Measurements from ENCODE around the gene AARS1. TPM values are rescaled to one million over a fixed set of nuclear protein-coding genes. Genes with fewer than 3 reads are reported as not detected.
"Not testable (repeated sequence)": the region's sequence is repeated elsewhere in the genome, so short reads cannot be mapped to it uniquely, and the experiment has no call there.

Gene AARS1
- 151 and 159 TPM in 2 replicates for total RNA-seq

DNA sequence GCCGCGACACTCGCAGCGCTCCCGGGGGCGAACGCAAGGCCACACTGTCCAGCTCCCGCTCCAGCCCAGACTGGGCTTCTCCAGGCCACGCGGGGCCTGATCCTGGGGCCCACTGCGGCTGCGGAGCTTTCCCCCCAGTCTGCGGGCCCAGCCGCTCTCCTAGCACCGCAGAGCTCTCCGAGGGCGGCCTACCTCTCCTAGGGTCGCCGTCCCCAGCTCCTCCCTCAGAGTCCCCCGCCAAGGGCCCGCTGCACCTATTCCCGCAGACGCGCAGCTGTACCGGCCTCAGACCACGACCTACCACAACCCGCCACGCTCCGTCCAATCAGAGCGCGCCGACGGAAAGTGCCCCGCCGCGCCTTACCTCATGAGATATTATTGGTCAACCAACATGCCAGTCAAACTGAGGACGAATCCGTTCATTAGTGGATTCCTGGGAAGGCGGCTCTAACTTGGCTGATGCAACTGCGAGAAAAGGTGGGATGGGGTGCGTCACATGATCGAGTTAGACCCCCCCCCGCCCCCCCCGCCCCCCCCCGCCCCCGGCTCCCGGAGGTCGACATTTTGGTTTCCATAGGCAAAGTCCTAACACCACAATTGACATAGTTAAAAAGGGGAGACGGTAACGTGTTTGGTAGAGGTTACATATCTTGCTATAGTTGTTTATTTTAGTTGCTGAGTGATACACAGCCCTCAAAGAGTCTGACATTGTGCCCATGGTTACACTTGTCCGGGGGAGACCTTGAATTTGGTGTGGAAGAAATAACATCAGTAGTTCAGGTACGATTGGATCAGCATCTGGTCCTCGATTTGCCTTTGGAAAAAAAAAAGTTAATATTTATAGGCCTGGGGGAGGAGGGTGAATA is at the start of gene AARS1:
Gene AARS1, minus strand, starts transcription at position 278 of the 866 bp plus-strand sequence. CDS start 6,743 bp downstream, outside the sequence.
- peak; percentile 99 for DNase-seq (ENCODE audit: low read depth, low spot score)

DNA sequence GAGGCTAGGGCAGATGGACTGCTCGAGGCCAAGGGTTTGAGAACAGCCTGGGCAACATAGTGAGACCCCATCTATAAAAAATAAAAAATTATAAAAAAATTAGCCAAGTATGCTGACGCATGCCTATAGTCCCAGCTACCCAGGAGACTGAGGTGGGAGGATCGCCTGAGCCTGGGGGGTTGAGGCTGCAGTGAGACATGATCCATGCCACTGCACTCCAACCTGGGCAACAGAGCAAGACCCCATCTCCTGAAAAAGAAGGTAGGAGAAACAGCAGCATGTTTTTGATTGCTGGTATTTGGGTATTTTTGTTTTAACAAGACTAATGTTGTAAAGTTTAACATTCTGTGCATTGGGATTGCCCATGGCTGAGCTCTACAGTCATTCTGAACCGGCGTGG is 48.5 kb upstream of the AARS1 start:
- no peak for DNase-seq (ENCODE audit: low read depth, low spot score)

- not testable (repeated sequence) for DNase-seq (ENCODE audit: low read depth, low spot score)
Measured at GRCh38 chr16:70332728-70333127, 43.4 kb upstream of the AARS1 start.

DNA sequence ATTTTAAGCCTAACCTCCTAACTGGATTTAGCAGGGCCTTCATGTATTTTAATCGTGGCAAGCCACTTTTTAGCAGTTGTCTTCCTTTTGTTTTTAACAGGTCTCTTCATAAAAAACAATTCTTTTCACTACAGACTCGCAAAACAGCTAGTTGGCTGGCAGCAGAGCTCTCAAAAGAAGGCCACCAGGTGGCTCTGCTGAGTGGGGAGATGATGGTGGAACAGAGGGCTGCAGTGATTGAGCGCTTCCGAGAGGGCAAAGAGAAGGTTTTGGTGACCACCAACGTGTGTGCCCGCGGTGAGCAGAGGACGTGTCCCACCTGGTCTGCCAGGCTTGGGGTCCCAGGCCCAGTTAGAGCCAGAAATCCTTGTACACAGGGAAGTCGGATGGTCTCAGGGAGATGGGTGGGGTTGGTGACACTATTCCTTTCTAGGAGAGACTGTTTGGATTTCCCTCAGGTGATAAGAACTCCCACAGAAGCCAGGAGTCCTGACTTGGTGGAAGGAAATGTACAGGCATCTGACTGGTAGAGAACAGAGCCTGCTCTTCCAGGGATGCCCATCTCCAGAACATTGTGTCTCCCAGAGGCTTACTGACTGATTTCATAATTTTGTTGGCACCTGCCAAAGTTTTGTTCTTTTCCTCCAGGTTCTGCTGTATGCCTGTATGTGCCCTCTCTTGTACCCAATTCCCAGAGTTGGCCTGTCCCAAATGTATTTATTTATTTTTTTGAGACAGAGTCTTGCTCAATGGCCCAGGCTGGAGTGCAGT is 42.5 kb upstream of the AARS1 start:
- no peak for DNase-seq (ENCODE audit: low read depth, low spot score)

DNA sequence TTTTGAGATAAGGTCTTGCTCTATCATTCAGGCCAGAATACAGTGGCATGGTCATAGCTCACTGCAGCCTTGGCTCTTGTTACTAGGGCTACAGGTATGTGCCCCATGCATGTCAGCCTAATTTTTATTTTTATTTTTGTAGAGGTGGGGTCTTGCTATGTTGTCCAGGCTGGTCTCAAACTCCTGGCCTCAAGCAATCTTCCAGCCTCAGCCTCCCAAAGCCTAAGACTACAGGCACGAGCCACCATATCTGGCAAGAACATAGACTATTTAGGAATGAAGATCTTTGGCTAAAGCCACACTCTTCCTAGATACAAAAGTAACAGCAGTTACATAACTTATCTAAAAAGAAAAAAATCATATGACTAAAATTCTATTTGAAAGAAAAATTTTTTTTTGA is 41.8 kb upstream of the AARS1 start:
- no peak for DNase-seq (ENCODE audit: low read depth, low spot score)

GRCh38 chr16:70324998-70325747 is 35.9 kb upstream of the AARS1 start:
- no peak for DNase-seq (ENCODE audit: low read depth, low spot score)

DNA sequence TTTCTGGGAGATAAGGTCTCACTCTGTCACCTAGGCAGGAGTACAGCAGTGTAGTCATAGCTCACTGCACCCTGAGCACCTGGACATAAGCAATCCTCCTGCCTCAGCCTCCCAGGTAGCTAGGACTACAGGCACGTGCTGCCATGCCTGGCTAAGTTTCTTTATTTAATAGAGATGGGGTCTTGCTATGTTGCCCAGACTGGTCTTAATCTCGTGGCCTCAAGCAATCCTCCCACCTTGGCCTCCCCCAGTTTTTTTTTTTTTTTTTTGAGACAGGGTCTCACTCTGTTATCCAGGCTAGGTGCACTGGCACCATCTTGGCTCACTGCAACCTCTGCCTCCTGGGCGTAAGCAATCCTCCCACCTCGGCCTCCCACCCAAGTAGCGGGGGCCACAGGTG is 30.8 kb upstream of the AARS1 start:
- no peak for DNase-seq (ENCODE audit: low read depth, low spot score)

- DNase-seq (ENCODE audit: low read depth, low spot score), result not testable (repeated sequence)
Measured at GRCh38 chr16:70307726-70308125, 18.4 kb upstream of the AARS1 start.

DNA sequence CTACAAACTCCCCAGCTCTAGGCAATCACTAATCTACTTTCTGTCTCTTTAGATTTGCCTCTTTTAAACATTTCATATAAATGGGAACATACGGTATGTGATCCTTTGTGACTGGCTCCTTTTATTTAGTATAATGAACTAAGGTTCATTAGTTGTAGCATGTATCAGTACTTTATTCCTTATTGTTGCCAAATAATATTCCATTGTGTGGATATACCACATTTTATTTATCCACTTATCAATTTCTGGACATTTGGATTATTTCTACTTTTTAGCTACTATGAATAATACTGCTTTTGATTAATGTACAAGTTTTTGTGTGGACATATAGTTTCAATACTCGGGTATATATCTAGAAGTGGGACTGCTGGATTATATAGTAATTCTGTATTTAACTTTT is 17.6 kb upstream of the AARS1 start:
- no peak for DNase-seq (ENCODE audit: low read depth, low spot score)

DNA sequence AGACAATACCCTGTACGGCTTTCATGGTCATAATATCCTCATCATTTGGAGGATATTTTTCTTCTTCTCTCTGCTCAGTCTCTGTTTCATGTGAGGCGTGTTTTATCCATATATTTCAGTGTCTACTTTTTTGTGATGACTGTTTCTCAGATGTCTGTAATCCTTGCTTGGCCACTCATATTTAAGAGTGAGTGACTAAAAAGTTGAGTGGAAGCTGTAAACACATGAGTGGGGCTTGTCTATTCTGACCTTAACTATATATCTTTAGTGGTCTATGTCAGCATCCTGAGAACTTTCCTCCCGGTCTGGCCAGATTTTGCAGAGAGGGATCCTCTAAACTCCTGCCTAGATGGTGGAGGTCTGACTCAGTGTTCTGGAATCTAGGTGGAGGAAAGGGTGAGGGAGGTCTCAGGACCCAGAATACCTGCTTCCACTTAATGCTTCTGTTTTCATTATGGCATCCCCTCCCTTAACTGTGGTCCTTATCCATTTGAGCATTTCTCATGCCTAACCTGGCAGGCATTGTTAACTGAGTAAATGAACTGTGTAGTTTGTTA is 15.7 kb upstream of the AARS1 start:
- DNase-seq (ENCODE audit: low read depth, low spot score), result no peak

DNA sequence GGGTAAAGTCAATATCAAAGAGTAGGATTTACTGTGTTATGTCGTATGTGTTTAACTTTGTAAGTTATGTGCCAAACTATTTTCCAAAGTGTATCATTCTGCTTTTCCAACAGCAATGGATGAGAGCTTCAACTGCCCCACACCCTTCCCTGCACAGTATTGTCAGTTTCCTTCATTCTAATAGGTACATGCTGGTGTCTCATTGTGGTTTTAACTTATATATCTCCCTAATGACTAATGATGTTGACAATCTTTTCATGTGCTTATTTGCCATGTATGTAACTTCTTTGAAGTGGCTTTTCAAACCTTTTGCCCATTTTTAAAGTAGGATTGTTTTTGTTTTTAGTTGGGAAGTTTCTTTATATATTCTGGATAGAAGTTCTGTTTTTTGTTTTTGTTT is 13.4 kb upstream of the AARS1 start:
- no peak for DNase-seq (ENCODE audit: low read depth, low spot score)

DNA sequence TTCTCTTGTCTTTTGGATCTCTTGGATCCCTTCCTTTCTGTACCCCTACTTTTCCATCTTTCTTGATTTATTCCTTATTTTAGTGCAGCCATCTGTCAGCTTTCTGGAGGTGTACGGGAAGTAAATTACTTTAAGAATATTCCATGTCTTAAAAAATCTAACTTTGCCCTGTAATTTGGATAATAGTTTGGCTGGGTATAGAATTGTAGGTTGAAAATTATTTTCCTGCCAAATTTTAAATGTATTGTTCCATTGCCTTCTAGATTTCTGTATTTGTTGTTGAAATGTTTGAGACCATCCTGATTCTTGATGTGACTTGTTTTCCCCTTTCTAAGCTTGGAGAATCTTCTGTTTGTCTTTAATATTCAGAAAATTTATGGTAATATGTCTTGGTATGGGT is 11.8 kb upstream of the AARS1 start:
- no peak for DNase-seq (ENCODE audit: low read depth, low spot score)

DNA sequence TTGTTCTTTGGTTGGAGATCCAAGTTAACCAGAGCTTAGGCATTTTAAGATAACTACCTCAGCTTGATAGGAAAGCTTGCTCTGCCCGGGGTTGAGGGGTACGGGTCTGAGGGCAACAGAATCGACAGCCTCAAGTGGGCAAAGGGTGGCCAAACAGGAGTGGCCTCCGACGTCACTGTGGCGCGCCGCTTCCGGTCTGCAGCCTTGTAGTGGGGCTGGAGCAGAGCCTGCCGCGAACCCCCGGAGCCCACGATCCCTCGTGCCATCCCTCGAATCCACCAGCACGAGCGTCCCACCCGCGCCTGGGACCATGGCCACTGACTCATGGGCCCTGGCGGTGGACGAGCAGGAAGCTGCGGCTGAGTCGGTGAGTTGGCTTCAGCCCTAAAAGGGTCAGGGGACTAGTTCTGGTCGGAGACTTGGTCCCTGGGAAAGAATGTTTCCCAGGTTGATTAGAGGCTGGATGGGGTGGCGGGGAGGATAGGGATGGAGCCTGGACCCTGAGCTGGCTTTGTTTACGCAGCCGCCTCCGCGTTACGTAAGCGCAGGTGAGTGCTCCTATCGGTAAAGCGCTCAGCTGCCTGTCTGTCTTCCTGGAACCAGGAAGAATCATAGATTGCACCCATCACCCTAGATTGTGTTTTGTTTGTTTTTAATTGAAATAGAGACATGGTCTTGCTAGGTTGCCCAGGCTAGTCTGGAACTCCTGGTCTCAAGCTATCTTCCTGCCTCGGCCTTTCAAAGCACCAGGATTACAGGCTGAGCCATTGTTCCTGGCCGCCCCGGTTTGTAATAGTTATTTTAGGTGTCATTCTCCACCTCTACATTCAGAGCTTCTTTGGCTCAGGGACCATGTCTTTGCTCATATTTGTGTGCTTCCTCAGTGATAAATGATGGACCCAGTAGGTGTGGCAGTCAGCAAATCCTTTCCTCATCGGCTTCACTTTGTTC is 10.0 kb upstream of the AARS1 start, which contains the start of gene DDX19B:
Gene DDX19B, plus strand, starts transcription at position 199 of the 951 bp plus-strand sequence. Its CDS starts 112 bp downstream, at position 311.
- DNase-seq (ENCODE audit: low read depth, low spot score), result peak; percentile 19

- no peak for DNase-seq (ENCODE audit: low read depth, low spot score)
Measured at GRCh38 chr16:70295634-70296033, 6.3 kb upstream of the AARS1 start.

- DNase-seq (ENCODE audit: low read depth, low spot score), result no peak
Measured at GRCh38 chr16:70294385-70295025, 5.2 kb upstream of the AARS1 start.

GRCh38 chr16:70292148-70292547 is 2.8 kb upstream of the AARS1 start:
- DNase-seq (ENCODE audit: low read depth, low spot score), result not testable (repeated sequence)

- DNase-seq (ENCODE audit: low read depth, low spot score), result no peak
Measured at GRCh38 chr16:70290949-70291519, 1.7 kb upstream of the AARS1 start.

DNA sequence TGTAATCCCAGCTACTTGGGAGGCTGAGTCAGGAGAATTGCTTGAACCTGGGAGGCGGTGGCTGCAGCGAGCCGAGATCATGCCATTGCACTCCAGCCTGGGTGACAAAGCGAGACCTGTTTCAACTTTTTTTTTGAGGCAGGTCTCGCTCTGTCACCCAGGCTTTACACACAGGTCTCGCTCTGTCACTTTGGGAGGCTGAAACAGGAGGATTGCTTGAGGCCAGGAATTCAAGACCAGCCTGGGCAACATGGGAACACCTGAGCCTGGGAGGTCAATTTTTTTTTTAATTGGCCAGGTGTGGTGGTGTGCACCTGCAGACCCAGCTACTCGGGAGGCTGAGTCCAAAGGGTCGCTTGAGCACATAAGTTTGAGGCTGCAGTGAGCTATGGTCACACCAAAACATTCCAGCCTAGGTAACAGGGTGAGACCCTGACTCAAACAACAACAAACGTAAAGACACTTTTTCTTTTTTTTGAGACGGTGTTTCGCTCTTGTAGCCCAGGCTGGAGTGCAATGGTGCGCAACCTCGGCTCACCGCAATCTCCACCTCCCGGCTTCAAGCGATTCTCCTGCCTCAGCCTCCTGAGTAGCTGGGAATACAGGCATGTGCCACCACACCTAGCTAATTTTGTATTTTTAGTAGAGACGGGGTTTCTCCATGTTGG is 1.9 kb downstream of the AARS1 start:
- DNase-seq (ENCODE audit: low read depth, low spot score), result not testable (repeated sequence)

DNA sequence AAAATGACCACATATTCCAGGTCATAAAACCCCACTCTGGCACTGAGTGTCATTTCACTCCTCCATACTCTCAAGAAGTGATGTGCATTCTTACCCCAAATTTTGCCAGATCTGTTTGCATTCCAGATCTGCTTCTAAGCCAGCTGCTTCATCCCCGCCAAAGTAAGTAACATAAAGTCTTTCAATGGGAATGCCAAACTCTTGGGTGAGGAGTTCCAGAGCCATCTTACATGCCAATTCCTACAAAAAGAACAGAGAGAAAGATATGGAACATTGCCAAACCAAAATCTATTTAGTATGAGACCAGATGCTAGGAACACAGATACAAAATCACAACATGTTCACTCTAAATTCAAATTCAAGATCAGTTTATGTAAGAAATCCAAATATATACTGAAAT is 12.9 kb downstream of the AARS1 start:
- no peak for DNase-seq (ENCODE audit: low read depth, low spot score)
